ENCODE results near the gene LGALS3BP. TPM values are rescaled to one million over a fixed set of nuclear protein-coding genes. Genes with fewer than 3 reads are reported as not detected.

LGALS3BP gene
- total RNA-seq, 6 donors from 2014 or later, result 257 to 1,111 (median 533) TPM

GRCh38 chr17:79027274-79027924 is 47.7 kb upstream of the LGALS3BP start:
- whole genome bisulfite sequencing, 2 donors, result 50 to 51% methylated on average over 9 to 10 of the region's 10 CpGs
- H3K4me1 ChIP-seq, result peaks cover 56 to 61% (median 59%) of the 10 kb centered on the region in 4 donors
- peak overlapping the region in 2 of 4 donors; percentile 16 to 78 for H3K4me3 ChIP-seq

GRCh38 chr17:79026376-79027273 is 46.9 kb upstream of the LGALS3BP start:
- 50 to 73% methylated on average over 15 to 16 of the region's 16 CpGs for WGBS, 2 donors
- DNase-seq (peak in 1 of 2 donors; percentile 35), ATAC-seq (ENCODE audit: low FRiP score in 2 of 2) (peak in 1 of 2 donors; percentile 28)
- H3K27ac ChIP-seq, result peak overlapping the region; percentile 51 to 69 (median 64)
- H3K4me1 ChIP-seq, result peaks cover 63 to 68% (median 67%) of the 10 kb centered on the region in 4 donors
- no peaks in the 10 kb centered on the region for H3K9me3 ChIP-seq
- TF ChIP-seq CTCF (IDR thresholded peaks at IDR 0.05), result no peak
- no peak for TF ChIP-seq POLR2A (IDR thresholded peaks at IDR 0.05)
- peak; percentile 68 to 77 for TF ChIP-seq POLR2AphosphoS5 (IDR thresholded peaks at IDR 0.05)
- TF ChIP-seq EP300 (IDR thresholded peaks at IDR 0.05), result peak in 3 of 4 donors; percentile 30 to 71 (median 70)
- peak overlapping the region in 1 of 4 donors; percentile 78 for H3K4me3 ChIP-seq
- H3K36me3 ChIP-seq, result no peaks in the 10 kb centered on the region
- peaks cover 0 to 5% (median 0%) of the 10 kb centered on the region in 4 donors for H3K27me3 ChIP-seq

More at GRCh38 chr17:79027274-79027924, 47.7 kb upstream of the LGALS3BP start:
- Histone ChIP-seq H3K9me3 (no peaks in the 10 kb centered on the region), H3K36me3 (no peaks in the 10 kb centered on the region), H3K27me3 (peaks cover 0 to 5% (median 0%) of the 10 kb centered on the region in 4 donors), H3K27ac (peak overlapping the region; percentile 51 to 69 (median 64))
- DNase-seq, result peak in 1 of 2 donors; percentile 22
- TF ChIP-seq CTCF (IDR thresholded peaks at IDR 0.05), result no peak
- TF ChIP-seq EP300 (IDR thresholded peaks at IDR 0.05), result peak in 1 of 4 donors; percentile 11
- no peak for ATAC-seq (ENCODE audit: low FRiP score in 2 of 2)

- no peaks in the 10 kb centered on the region for H3K9me3 ChIP-seq
- H3K4me1 ChIP-seq, result peaks cover 73 to 83% (median 78%) of the 10 kb centered on the region in 4 donors
- 63 to 73% methylated on average over 17 to 18 of the region's 31 CpGs for WGBS, 2 donors
- peak in 1 of 2 donors; percentile 37 for DNase-seq
- H3K27me3 ChIP-seq, result peaks cover 0 to 5% (median 0%) of the 10 kb centered on the region in 4 donors
- TF ChIP-seq POLR2AphosphoS5 (IDR thresholded peaks at IDR 0.05) (peak in 1 of 2 donors; percentile 24), EP300 (IDR thresholded peaks at IDR 0.05) (peak in 1 of 4 donors; percentile 30), CTCF (IDR thresholded peaks at IDR 0.05) (no peak)
- no peaks in the 10 kb centered on the region for H3K36me3 ChIP-seq
- no peak for ATAC-seq (ENCODE audit: low FRiP score in 2 of 2)
- H3K27ac ChIP-seq, result peak overlapping the region; percentile 53 to 81 (median 74)
- peak overlapping the region; percentile 52 to 78 (median 67) for H3K4me3 ChIP-seq
Observed at GRCh38 chr17:79024901-79025737, 45.4 kb upstream of the LGALS3BP start.

GRCh38 chr17:79023886-79024771 is 44.4 kb upstream of the LGALS3BP start, which contains the start of gene C1QTNF1:
Gene C1QTNF1 (plus strand): TSS chr17:79024169. CDS start chr17:79043969, 19,800 bp downstream.
- 1 to 4% methylated on average over 22 to 47 of the region's 77 CpGs for WGBS, 2 donors
- peaks cover 0 to 5% (median 0%) of the 10 kb centered on the region in 4 donors for H3K27me3 ChIP-seq
- peak in 1 of 2 donors; percentile 67 for ATAC-seq (ENCODE audit: low FRiP score in 2 of 2)

More at GRCh38 chr17:79023886-79024771, 44.4 kb upstream of the LGALS3BP start, which contains the start of gene C1QTNF1:
- DNase-seq, result peak; percentile 40 to 89
- H3K4me3 ChIP-seq, result peak within 1 kb of the TSS; percentile 52 to 78 (median 67)
- H3K27ac ChIP-seq, result peak within 1 kb of the TSS; percentile 60 to 81 (median 74)
- no peaks in the 10 kb centered on the region for H3K36me3 ChIP-seq
- H3K9me3 ChIP-seq, result no peaks in the 10 kb centered on the region
- H3K4me1 ChIP-seq, result peaks cover 78 to 92% (median 86%) of the 10 kb centered on the region in 4 donors
- TF ChIP-seq CTCF (IDR thresholded peaks at IDR 0.05) (peak; percentile 51 to 88 (median 61)), POLR2A (IDR thresholded peaks at IDR 0.05) (peak in 1 of 4 donors; percentile 14), POLR2AphosphoS5 (IDR thresholded peaks at IDR 0.05) (peak in 1 of 2 donors; percentile 42), EP300 (IDR thresholded peaks at IDR 0.05) (no peak)
